H1 (cell line): ENCODE data around the gene PLB1. TPM values are rescaled to one million over a fixed set of nuclear protein-coding genes. Genes with fewer than 3 reads are reported as not detected.

Source experiments
- CTCF ChIA-PET: fragments of 300-600 bp; sonication (Branson Sonifier 250); formaldehyde crosslinking; loops from one replicate; lab custom pipeline; 2021; ENCODE audit not compliant: partially characterized antibody; lab: Charles Lee
- POLR2A ChIA-PET: fragments of 300-600 bp; sonication (Branson Sonifier 250); formaldehyde crosslinking; loops from one replicate; lab custom pipeline; 2021; ENCODE audit warnings: inconsistent platforms; ENCODE audit not compliant: partially characterized antibody; lab: Charles Lee
- DNase-seq, 2 experiments: peaks; one replicate each; pipeline versions ENCODE4 v3.0.0 to v3.0.0-alpha.2; 2010 to 2022; ENCODE audit warnings: low spot score in 2 of 2, low read depth in 1 of 2, mixed read lengths in 1 of 2
- FAIRE-seq: peaks from 2 replicates; lab custom pipeline; 2011; peaks lifted over from hg19 to GRCh38; lab: Jason Lieb, UNC
- H2AFZ ChIP-seq: 2 replicates; pipeline ENCODE4 v1.8.1; 2012; ENCODE audit warnings: low read length, inconsistent platforms
- H2AK5ac ChIP-seq: 2 replicates; pipeline ENCODE4 v1.6.1; 2013; ENCODE audit warnings: low read depth, low read length
- H2BK120ac ChIP-seq: replicated peaks from 2 replicates; pipeline ENCODE3; 2013; ENCODE audit warnings: low read depth, low read length, inconsistent platforms
- H2BK12ac ChIP-seq: 2 replicates; pipeline ENCODE4 v1.6.1; 2013; ENCODE audit warnings: low read depth, low read length
- H2BK15ac ChIP-seq: 2 replicates; pipeline ENCODE4 v1.6.1; 2013; ENCODE audit warnings: low read length
- H2BK20ac ChIP-seq: 2 replicates; pipeline ENCODE4 v1.6.1; 2013; ENCODE audit warnings: low read length
- H2BK5ac ChIP-seq: 2 replicates; pipeline ENCODE4 v1.6.1; 2013; ENCODE audit warnings: low read depth, low read length
- H3K14ac ChIP-seq: 2 replicates; pipeline ENCODE4 v1.6.1; 2013; ENCODE audit warnings: inconsistent platforms; ENCODE audit not compliant: insufficient read length
- H3K18ac ChIP-seq: 2 replicates; pipeline ENCODE4 v1.6.1; 2013; ENCODE audit warnings: low read length; ENCODE audit errors: extremely low read depth
- H3K23ac ChIP-seq: 2 replicates; pipeline ENCODE4 v1.6.1; 2013; ENCODE audit warnings: inconsistent platforms; ENCODE audit not compliant: insufficient read length
- H3K23me2 ChIP-seq: 2 replicates; pipeline ENCODE4 v1.6.1; 2013; ENCODE audit warnings: low read depth, low read length
- H3K27ac ChIP-seq: 2 replicates; pipeline ENCODE4 v1.6.1; 2011; ENCODE audit warnings: low read depth, low read length, inconsistent platforms
- H3K27me3 ChIP-seq, 4 experiments: replicated peaks in 1 of 4; 1 replicate in 1 of 4; 2 replicates in 3 of 4; pipeline versions ENCODE4 v1.6.1 to v1.8.1; 2011 to 2013; ENCODE audit warnings: low read length in 3 of 4, mild to moderate bottlenecking in 3 of 4, inconsistent platforms in 2 of 4, mixed read lengths in 2 of 4, moderate library complexity in 1 of 4; ENCODE audit not compliant: control insufficient read depth in 3 of 4, insufficient read depth in 3 of 4; ENCODE audit errors: extremely low read depth in 1 of 4
- H3K36me3 ChIP-seq, 4 experiments: 2 replicates each; pipeline versions ENCODE4 v1.6.1 to v1.8.1; 2011 to 2013; ENCODE audit warnings: mild to moderate bottlenecking in 4 of 4, low read length in 3 of 4, moderate library complexity in 2 of 4, control low read depth in 1 of 4, inconsistent platforms in 1 of 4; ENCODE audit not compliant: insufficient read depth in 4 of 4, control insufficient read depth in 2 of 4
- H3K4ac ChIP-seq: replicated peaks from 2 replicates; pipeline ENCODE3; 2013; ENCODE audit warnings: low read length, low read depth, mixed read lengths, inconsistent platforms; ENCODE audit not compliant: insufficient read length
- H3K4me1 ChIP-seq, 4 experiments: replicated peaks in 1 of 4; 1 replicate in 1 of 4; 2 replicates in 3 of 4; pipeline versions ENCODE4 v1.6.1 to v1.8.1; 2011 to 2013; ENCODE audit warnings: low read length in 3 of 4, inconsistent platforms in 2 of 4, mixed read lengths in 1 of 4; ENCODE audit not compliant: insufficient read depth in 4 of 4, control insufficient read depth in 3 of 4
- H3K4me2 ChIP-seq, 2 experiments: 2 replicates each; pipeline versions ENCODE4 v1.6.1 to v1.8.1; 2011 to 2013; ENCODE audit warnings: low read depth in 2 of 2, low read length in 2 of 2, control low read depth in 1 of 2, inconsistent platforms in 1 of 2, mild to moderate bottlenecking in 1 of 2; ENCODE audit not compliant: insufficient read depth in 1 of 2
- H3K4me3 ChIP-seq, 4 experiments: fragments of 200-600, 300-600 bp in 1 of 4; sonication (generic), shearing (Covaris generic), sonication (Bioruptor Twin) in 1 of 4; 2 replicates each; pipeline versions ENCODE4 v1.5.1 to v1.8.1; 2011 to 2016; ENCODE audit warnings: low read length in 4 of 4, low read depth in 3 of 4, control low read depth in 2 of 4, inconsistent platforms in 2 of 4, mild to moderate bottlenecking in 2 of 4, mixed read lengths in 1 of 4, moderate library complexity in 1 of 4; ENCODE audit not compliant: insufficient read depth in 2 of 4; ENCODE audit errors: extremely low read depth in 1 of 4
- H3K56ac ChIP-seq: replicated peaks from 2 replicates; pipeline ENCODE3; 2013; ENCODE audit warnings: low read depth, mild to moderate bottlenecking, mixed read lengths, low read length, inconsistent platforms; ENCODE audit not compliant: insufficient read length
- H3K79me1 ChIP-seq: 2 replicates; pipeline ENCODE4 v1.6.1; 2013; ENCODE audit warnings: low read depth, low read length, control low read depth
- H3K79me2 ChIP-seq, 2 experiments: 2 replicates each; pipeline versions ENCODE4 v1.6.1 to v1.8.1; 2012 to 2013; ENCODE audit warnings: low read length in 2 of 2, mild to moderate bottlenecking in 2 of 2, inconsistent platforms in 1 of 2; ENCODE audit not compliant: insufficient read depth in 2 of 2, control insufficient read depth in 1 of 2
- H3K9ac ChIP-seq, 4 experiments: replicated peaks in 1 of 4; 1 replicate in 1 of 4; 2 replicates in 3 of 4; pipeline versions ENCODE4 v1.6.1 to v1.8.1; 2011 to 2013; ENCODE audit warnings: low read depth in 3 of 4, low read length in 3 of 4, control low read depth in 2 of 4, mild to moderate bottlenecking in 2 of 4, moderate library complexity in 2 of 4, inconsistent platforms in 1 of 4; ENCODE audit errors: extremely low read depth in 1 of 4
- H3K9me3 ChIP-seq, 2 experiments: 2 replicates each; pipeline versions ENCODE4 v1.6.1 to v1.8.1; 2012 to 2013; ENCODE audit warnings: mild to moderate bottlenecking in 2 of 2, moderate library complexity in 2 of 2, control low read depth in 1 of 2, inconsistent platforms in 1 of 2, low read depth in 1 of 2, low read length in 1 of 2, mixed read lengths in 1 of 2; ENCODE audit not compliant: insufficient read depth in 2 of 2
- H4K20me1 ChIP-seq, 2 experiments: replicated peaks in 1 of 2; 2 replicates each; pipeline versions ENCODE3 to v1.8.1; 2011 to 2013; ENCODE audit warnings: inconsistent platforms in 2 of 2, low read length in 2 of 2, mild to moderate bottlenecking in 1 of 2; ENCODE audit not compliant: insufficient read depth in 2 of 2, control insufficient read depth in 1 of 2
- H4K5ac ChIP-seq: 2 replicates; pipeline ENCODE4 v1.6.1; 2013; ENCODE audit warnings: low read length, low read depth, mixed read lengths, inconsistent platforms; ENCODE audit not compliant: insufficient read length
- H4K8ac ChIP-seq: 2 replicates; pipeline ENCODE4 v1.8.0; 2013; ENCODE audit warnings: mild to moderate bottlenecking, moderate library complexity, low read length, inconsistent platforms; ENCODE audit not compliant: insufficient read depth; ENCODE audit errors: extremely low read depth
- H4K91ac ChIP-seq: replicated peaks from 2 replicates; pipeline ENCODE3; 2013; ENCODE audit warnings: low read length, mixed read lengths, inconsistent platforms; ENCODE audit not compliant: insufficient read length
- BACH1 ChIP-seq: IDR thresholded peaks from 2 replicates; pipeline ENCODE4 v1.6.1; 2012; ENCODE audit warnings: low read length, improper control_type of control experiment
- BCL11A ChIP-seq, 2 experiments: IDR thresholded peaks; one replicate each; pipeline ENCODE4 v1.6.1; 2011; ENCODE audit warnings: low read depth in 2 of 2, low read length in 2 of 2, mild to moderate bottlenecking in 2 of 2
- CEBPB ChIP-seq: IDR thresholded peaks from 2 replicates; pipeline ENCODE4 v1.6.1; 2012; ENCODE audit warnings: low read depth, low read length
- CREB1 ChIP-seq: IDR thresholded peaks from 2 replicates; pipeline ENCODE4 v1.6.1; 2012; ENCODE audit warnings: inconsistent platforms
- EZH2 ChIP-seq: fragments of 200-600 bp; sonication (generic); IDR thresholded peaks from 2 replicates; pipeline ENCODE4 v1.7.1; 2012; ENCODE audit warnings: low read depth, mild to moderate bottlenecking, moderate library complexity, low read length, inconsistent platforms; ENCODE audit not compliant: severe bottlenecking
- GABPA ChIP-seq: IDR thresholded peaks from 2 replicates; pipeline ENCODE4 v1.6.1; 2011; ENCODE audit warnings: mild to moderate bottlenecking, low read length, moderate library complexity, borderline replicate concordance; ENCODE audit not compliant: insufficient read depth
- MAFK ChIP-seq: IDR thresholded peaks from 2 replicates; pipeline ENCODE4 v1.6.1; 2012; ENCODE audit warnings: low read depth, mild to moderate bottlenecking, improper control_type of control experiment, low read length
- POLR2A ChIP-seq, 2 experiments: IDR thresholded peaks; 1 replicate in 1 of 2; 2 replicates in 1 of 2; pipeline ENCODE4 v1.6.1; 2011; ENCODE audit warnings: low read depth in 2 of 2, low read length in 2 of 2, mild to moderate bottlenecking in 2 of 2; ENCODE audit errors: control extremely low read depth in 1 of 2
- POU5F1 ChIP-seq: IDR thresholded peaks from 2 replicates; pipeline ENCODE4 v1.6.1; 2011; ENCODE audit warnings: low read depth, mild to moderate bottlenecking, low read length, moderate library complexity
- RBBP5 ChIP-seq: IDR thresholded peaks from 2 replicates; pipeline ENCODE4 v1.7.1; 2012; ENCODE audit warnings: low read depth, mild to moderate bottlenecking, inconsistent platforms, low read length, moderate library complexity, borderline replicate concordance
- WGBS, 2 experiments: shearing (Covaris generic) in 1 of 2; methylation state at CpG; one replicate each; pipeline versions ENCODE4 v1.1.6 to v1.1.7; 2013 to 2015; ENCODE audit warnings: low lambda C conversion rate in 2 of 2, mixed read lengths in 2 of 2, inconsistent platforms in 1 of 2, low coverage in 1 of 2, missing lambda C conversion rate in 1 of 2; ENCODE audit not compliant: insufficient replicate concordance in 2 of 2, insufficient coverage in 1 of 2, insufficient read length in 1 of 2; ENCODE audit errors: extremely low coverage in 1 of 2, missing lambda C conversion rate in 1 of 2; 5-methylcytosine and 5-hydroxymethylcytosine counted together
- polyA plus RNA-seq, 7 experiments: library from polyadenylated mRNA; depleted of rRNA in 3 of 7; stranded (reverse) in 5 of 7; unstranded in 2 of 7; fragments of >200 nt in 5 of 7; fragments of 200-250 nt in 2 of 7; gene quantifications; 1 replicate in 5 of 7; 2 replicates in 1 of 7; 4 replicates in 1 of 7; pipeline versions ENCODE4 v1.2.1 to v1.2.3, GENCODE V29; 2011 to 2013; ENCODE audit warnings: missing spikeins in 2 of 7, mixed read lengths in 2 of 7
- total RNA-seq: library from RNA; stranded (reverse); fragmentation: NEBNext Ultra II Directional; extraction: Animal tissue kit (Norgen Biotek cat#: 25700); gene quantifications from 2 replicates; pipeline ENCODE4 v1.2.1, GENCODE V29; 2021
- TF ChIP-seq, protein P1 (sequence below): IDR thresholded peaks from 2 replicates; pipeline ENCODE4 v1.6.1; 2012; ENCODE audit warnings: inconsistent platforms
- TF ChIP-seq, protein P2 (sequence below): IDR thresholded peaks from 2 replicates; pipeline ENCODE4 v1.6.1; 2011; ENCODE audit warnings: low read length, improper control_type of control experiment
- TF ChIP-seq, protein P3 (sequence below): IDR thresholded peaks from 2 replicates; pipeline ENCODE4 v1.6.1; 2012; ENCODE audit warnings: inconsistent platforms

The PLB1 gene
- total and polyA plus RNA-seq, 2 of the 8 experiments (the other 6 are each of a cell fraction or from before 2014, with no cell fraction given): 0.20 to 0.36 TPM

DNA sequence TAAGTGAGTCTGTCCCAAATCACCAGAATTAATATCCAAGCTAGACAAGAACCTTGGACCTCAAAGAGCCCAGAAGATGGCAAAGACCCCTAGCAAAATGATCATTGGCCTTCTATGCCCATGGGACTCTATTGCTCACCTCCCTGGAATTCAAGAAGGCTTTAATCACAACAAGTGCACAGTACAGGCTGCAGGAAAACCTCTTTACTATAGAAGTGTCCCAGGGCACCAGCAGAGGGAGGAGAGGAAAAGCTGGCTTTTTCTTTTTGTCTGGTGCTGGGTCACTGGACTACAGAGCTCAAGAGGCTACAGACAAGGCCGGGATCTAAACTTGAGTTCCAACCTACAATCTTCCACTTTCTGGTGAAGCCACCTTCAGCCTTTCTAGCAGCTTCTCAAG lies 167.5 kb downstream of the PLB1 start:
- H3K79me1 ChIP-seq: no peaks in the 10 kb centered on the region
- POLR2A ChIA-PET: interaction anchor here (2.0 kb wide), 1 partner anchor 89 kb away, joined by 5 read pairs; the partner anchor contains the start of gene PPP1CB
- no peak overlapping the region for H4K8ac ChIP-seq
- no peak overlapping the region for H2BK120ac ChIP-seq
- H3K9ac ChIP-seq: no peak overlapping the region
- FAIRE-seq (no peak), DNase-seq (no peak)
- H3K23ac ChIP-seq: no peak overlapping the region
- no peak overlapping the region for H3K4me2 ChIP-seq
- H3K23me2 ChIP-seq: no peaks in the 10 kb centered on the region; the same call in 1 of the 2 replicates
- H4K91ac ChIP-seq: no peak overlapping the region
- H2AK5ac ChIP-seq: no peak overlapping the region
- WGBS, 2 experiments: 89% methylated on average over 1 of the region's 1 CpG; no CpG with 5 or more reads in 1 of the 2 experiments
- no peak overlapping the region for H3K56ac ChIP-seq
- no peak overlapping the region for H2AFZ ChIP-seq
- H3K4me1 ChIP-seq: peaks cover 0 to 5% (median 0%) of the 10 kb centered on the region in 4 experiments; a peak in 2 of 7 replicates
- no peaks in the 10 kb centered on the region for H3K36me3 ChIP-seq
- H3K4me3 ChIP-seq: no peak overlapping the region
- no peak overlapping the region for H2BK15ac ChIP-seq
- no peak overlapping the region for H3K14ac ChIP-seq
- H3K79me2 ChIP-seq: no peaks in the 10 kb centered on the region
- H3K4ac ChIP-seq: no peak overlapping the region
- H3K27ac ChIP-seq: no peak overlapping the region
- no peaks in the 10 kb centered on the region for H3K27me3 ChIP-seq
- no peaks in the 10 kb centered on the region for H4K20me1 ChIP-seq
- no peak overlapping the region for H2BK5ac ChIP-seq
- no peak overlapping the region for H4K5ac ChIP-seq
- no peak overlapping the region for H3K18ac ChIP-seq
- H2BK20ac ChIP-seq: no peak overlapping the region
- H3K9me3 ChIP-seq: no peaks in the 10 kb centered on the region
- no peak overlapping the region for H2BK12ac ChIP-seq
- CTCF ChIA-PET: interaction anchor here (0.7 to 2.5 kb wide), 12 partner anchors 7 to 70 kb away, joined by 3 to 5 read pairs (median 3); no protein-coding TSS in a partner anchor
- no peak for TF ChIP-seq CEBPB
- TF ChIP-seq BACH1: no peak
- no peak for TF ChIP-seq BCL11A (IDR thresholded peaks at IDR 0.05; ENCODE audit: low read depth in 2 of 2, low read length in 2 of 2)
- TF ChIP-seq, protein P1, sequence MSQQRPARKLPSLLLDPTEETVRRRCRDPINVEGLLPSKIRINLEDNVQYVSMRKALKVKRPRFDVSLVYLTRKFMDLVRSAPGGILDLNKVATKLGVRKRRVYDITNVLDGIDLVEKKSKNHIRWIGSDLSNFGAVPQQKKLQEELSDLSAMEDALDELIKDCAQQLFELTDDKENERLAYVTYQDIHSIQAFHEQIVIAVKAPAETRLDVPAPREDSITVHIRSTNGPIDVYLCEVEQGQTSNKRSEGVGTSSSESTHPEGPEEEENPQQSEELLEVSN: no peak
- no peak for TF ChIP-seq POU5F1
- TF ChIP-seq, protein P2, sequence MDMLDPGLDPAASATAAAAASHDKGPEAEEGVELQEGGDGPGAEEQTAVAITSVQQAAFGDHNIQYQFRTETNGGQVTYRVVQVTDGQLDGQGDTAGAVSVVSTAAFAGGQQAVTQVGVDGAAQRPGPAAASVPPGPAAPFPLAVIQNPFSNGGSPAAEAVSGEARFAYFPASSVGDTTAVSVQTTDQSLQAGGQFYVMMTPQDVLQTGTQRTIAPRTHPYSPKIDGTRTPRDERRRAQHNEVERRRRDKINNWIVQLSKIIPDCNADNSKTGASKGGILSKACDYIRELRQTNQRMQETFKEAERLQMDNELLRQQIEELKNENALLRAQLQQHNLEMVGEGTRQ: no peak
- TF ChIP-seq, protein P3, sequence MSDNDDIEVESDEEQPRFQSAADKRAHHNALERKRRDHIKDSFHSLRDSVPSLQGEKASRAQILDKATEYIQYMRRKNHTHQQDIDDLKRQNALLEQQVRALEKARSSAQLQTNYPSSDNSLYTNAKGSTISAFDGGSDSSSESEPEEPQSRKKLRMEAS: no peak
- no peak for TF ChIP-seq EZH2
- no peak for TF ChIP-seq POLR2A (IDR thresholded peaks at IDR 0.05; ENCODE audit: control extremely low read depth in 1 of 2, low read depth in 2 of 2, low read length in 2 of 2)
- no peak for TF ChIP-seq RBBP5
- TF ChIP-seq MAFK: no peak
- no peak for TF ChIP-seq GABPA
- TF ChIP-seq CREB1: no peak
